H7 (cell line): ENCODE results near the gene GALNT15. TPM values are rescaled to one million over a fixed set of nuclear protein-coding genes. Genes with fewer than 3 reads are reported as not detected.
A peak's percentile ranks its signal among the peaks of the same experiment; 100 is the strongest.

Experiments used
- DNase-seq: peaks from one replicate; pipeline ENCODE4 v3.0.0; 2012
- H3K27me3 ChIP-seq: 2 replicates; pipeline ENCODE4 v1.6.0; 2011; ENCODE audit warnings: mild to moderate bottlenecking, low read length; ENCODE audit not compliant: control insufficient read depth, insufficient read depth
- H3K36me3 ChIP-seq: replicated peaks from 2 replicates; pipeline ENCODE4 v1.5.1; 2011; ENCODE audit warnings: low read length; ENCODE audit not compliant: control insufficient read depth, insufficient read depth
- H3K4me3 ChIP-seq: 2 replicates; pipeline ENCODE4 v1.5.1; 2011; ENCODE audit warnings: low read depth, mild to moderate bottlenecking, control low read depth, low read length, moderate library complexity; ENCODE audit not compliant: insufficient read depth
- total RNA-seq: library from RNA; depleted of rRNA; stranded (reverse); fragments of >200 nt; shearing (Covaris generic); gene quantifications from 2 replicates; pipeline ENCODE4 v1.2.3, GENCODE V29; 2014

GALNT15 gene
- total RNA-seq, 1 experiment from 2014 or later = not detected

DNA sequence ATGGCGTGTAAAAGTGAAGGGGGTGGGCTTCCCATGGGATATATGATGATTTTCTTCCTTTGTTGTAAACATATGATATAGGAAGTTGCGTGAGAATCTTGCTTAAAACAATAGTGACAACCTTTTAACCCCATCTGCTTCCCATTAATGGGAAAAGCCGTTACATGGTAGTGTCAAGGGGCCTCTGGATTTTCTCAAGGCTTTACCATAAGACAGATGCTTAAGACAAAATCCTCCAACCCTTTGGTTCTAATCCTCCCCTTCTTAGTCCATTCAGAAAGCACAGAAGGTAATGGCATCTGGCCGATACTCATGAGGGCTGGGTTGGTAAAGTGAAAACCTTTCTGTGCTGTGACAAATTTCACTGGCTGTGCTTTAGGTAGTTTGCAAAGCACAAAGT is 65.3 kb downstream of the GALNT15 start:
- no peak overlapping the region for H3K4me3 ChIP-seq
- no peak for DNase-seq
- no peaks in the 10 kb centered on the region for H3K27me3 ChIP-seq

DNA sequence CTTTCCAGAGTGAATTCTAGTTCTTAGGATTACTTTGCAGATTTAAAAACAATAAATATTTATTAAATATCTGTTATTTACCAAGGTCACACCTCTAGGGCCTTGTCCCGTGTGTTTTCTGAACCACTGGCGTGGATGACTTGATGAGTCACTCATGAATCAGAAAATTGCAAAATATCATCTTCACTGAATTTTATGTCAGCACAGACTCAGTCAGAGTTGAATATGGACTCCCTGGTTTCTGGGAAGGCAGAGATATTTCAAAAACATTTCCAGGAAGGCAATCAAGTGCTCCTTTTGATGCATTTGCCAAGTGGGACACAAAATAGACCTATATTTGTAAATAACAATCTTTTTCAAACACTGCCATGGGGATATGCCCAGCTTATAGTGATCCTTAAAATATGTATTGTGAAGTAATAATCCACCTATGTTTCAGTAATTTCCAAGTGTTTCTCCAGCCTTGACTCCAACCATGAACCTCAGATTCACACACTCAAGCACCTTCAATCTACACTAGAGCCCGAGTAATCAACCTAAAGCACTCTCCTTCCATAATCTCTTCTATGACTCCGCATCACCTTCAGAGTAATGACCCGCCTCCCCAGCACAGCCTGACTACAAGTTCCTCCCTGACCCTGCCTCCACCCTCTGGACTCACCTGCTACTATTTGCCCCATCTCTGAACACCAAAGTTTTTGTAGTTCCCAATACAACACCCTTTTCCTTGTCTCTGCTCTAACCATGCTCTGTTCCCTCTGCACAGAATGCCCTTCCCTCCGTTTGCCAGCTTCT is 65.9 kb downstream of the GALNT15 start:
- Histone ChIP-seq H3K4me3 (no peak overlapping the region), H3K27me3 (no peaks in the 10 kb centered on the region), H3K36me3 (no peaks in the 10 kb centered on the region)
- DNase-seq = no peak

More for the DNA sequence above, 65.3 kb downstream of the GALNT15 start:
- H3K36me3 ChIP-seq = no peaks in the 10 kb centered on the region

DNA sequence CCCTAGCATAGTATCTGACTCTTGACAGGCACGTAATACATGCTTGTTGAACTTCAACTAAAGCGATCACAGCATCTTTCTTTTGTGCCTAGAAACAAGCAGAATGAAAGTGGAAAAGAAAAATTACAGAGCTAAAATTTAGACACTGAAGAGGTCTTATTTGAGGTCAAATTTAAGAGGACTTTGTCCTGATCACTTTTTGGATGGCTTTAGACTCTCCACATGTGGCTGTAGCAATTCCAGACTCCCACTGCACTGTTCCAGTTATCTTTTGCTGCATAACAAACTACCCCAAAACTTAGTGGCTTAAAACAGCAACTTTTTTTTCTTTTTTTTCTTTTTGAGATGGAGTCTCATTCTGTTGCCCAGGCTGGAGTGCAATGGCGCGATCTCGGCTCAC is 66.7 kb downstream of the GALNT15 start:
- Histone ChIP-seq H3K36me3 (no peaks in the 10 kb centered on the region), H3K27me3 (no peaks in the 10 kb centered on the region), H3K4me3 (no peak overlapping the region)
- DNase-seq = no peak

DNA sequence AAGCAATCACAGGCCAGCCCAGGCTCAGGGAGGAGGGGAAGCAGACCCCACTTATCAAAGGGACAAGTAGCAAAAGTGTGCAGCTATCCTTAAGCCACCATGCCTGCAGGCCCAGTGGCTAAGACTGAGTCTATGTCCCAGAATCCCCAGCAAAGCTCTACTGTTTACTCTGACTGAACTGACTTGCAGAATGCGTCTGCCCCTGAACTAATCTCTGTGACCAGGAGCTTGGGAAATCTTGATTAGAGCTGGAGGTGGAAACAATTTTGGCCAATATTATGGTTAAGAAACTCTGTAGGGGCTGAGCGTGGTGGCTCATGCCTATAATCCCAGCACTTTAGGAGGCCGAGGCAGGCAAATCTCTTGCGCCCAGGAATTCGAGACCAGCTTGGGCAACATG is 67.7 kb downstream of the GALNT15 start:
- H3K36me3 ChIP-seq = no peaks in the 10 kb centered on the region
- no peaks in the 10 kb centered on the region for H3K27me3 ChIP-seq
- DNase-seq = no peak
- no peak overlapping the region for H3K4me3 ChIP-seq

DNA sequence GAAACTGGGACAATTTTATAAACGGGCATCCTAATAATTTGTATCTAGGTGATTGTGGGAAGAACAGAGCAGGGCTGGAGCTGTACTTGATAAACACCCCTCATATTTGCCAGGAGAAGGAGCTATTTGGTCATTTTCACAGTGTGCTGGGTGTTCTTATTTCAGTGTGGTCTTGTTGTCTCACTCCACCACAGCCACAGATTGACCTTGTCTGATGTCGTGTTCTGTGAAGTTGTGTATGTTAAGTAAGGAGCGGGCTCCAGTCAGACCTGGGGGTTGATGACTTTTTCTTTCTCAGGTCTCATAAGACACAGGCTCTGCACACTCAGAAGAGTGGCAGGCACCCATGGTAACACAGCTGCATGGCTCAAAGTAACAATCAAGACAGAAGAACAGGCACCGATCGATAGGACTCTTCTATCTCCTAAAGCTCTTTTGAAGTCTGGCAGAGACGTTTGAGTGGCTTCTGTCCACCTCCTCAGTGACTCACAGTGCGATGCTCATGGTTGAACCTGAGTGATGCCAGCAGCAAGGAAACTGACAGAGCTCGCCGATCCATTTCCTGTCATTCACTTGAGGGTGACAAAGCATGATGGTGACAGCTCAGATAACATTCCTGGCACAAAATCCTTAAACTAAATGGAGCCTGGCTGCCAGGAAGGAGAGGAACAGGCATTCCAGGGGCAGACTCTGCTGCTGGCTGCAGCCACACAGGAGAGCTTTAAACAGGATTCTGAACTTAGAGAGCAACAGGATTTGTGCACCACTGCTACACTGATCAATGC is 69.4 kb downstream of the GALNT15 start:
- Histone ChIP-seq H3K4me3 (no peak overlapping the region), H3K27me3 (no peaks in the 10 kb centered on the region; the same call in 1 of the 2 replicates), H3K36me3 (no peaks in the 10 kb centered on the region)
- no peak for DNase-seq

DNA sequence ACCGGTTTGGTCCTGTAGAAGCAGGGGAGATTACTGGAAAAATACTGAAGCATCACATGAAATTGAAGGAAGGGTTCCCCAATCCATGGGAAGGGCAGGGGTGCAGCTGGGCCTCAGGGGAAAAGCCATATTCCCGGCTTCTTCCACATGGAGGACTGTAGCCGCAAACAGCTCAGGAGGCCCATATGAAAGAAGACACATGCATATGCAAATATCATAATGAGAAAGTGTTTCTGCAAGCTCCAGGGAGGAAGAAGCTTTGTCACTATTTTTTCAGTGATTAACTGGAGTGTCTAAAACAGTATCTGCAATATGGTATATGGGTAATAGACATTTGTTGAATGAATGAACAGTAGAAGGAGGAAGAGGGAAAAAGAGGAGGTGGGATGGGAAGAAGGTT is 71.1 kb downstream of the GALNT15 start:
- DNase-seq = no peak
- H3K36me3 ChIP-seq = no peaks in the 10 kb centered on the region
- no peaks in the 10 kb centered on the region; the same call in 1 of the 2 replicates for H3K27me3 ChIP-seq
- no peak overlapping the region for H3K4me3 ChIP-seq

DNA sequence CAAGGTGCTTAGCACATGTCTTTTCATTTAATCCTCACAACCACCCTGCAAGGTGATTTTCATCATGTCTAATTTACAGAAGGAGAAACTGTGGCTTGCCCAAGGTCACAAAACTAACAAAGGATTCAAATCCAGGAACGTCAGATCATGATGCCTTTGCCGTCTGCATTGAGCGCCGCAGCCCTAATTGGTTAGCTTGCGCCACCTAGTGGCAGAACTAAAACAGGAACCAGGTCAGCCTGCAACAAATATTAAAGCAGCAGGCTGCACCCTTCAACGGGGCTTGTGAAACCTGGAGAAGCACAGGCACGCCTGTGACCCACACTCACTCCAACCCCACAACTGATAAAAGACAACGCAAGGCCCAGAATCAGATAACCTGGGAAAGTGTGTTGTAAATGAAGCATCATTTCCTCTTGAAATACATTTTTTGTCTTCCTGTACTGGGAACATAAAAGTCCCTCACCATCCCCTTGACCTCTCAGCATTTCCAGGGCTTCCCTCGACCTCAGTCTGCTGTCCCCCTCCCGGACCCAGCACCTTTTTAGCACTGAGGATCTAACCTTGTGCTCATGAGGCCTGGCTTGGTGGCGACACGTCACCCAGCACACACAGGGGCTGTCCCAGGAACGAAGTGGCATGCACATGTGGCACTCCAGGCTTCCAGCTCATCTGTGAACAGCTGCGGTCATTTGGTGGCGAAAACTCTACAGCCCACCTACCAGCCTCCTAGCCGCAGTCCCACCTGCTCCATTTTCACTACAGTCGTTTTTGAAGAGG is 73.0 kb downstream of the GALNT15 start:
- Histone ChIP-seq H3K36me3 (no peaks in the 10 kb centered on the region), H3K4me3 (no peak overlapping the region)
- DNase-seq = peak; percentile 75

DNA sequence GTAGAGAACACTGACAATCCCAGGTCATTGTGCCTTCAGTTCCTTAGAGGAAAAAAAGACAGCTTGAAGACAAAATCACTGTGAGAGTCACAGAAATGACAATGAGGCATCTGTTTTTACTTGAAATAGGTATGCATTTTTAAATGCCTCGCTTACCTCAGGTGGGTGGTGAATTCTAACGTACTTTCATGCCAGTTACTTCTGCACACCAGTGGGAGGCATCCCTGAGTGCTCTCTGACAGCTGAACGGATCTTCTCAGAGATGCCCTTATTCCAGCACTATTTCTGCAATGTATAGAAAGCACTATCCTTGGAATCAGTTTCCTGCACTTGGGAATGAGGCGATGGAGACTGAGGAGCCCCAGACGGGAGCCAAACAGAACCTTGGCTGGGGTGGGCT is 74.1 kb downstream of the GALNT15 start:
- no peaks in the 10 kb centered on the region; the same call in 1 of the 2 replicates for H3K27me3 ChIP-seq
- H3K36me3 ChIP-seq = no peaks in the 10 kb centered on the region
- no peak for DNase-seq
- H3K4me3 ChIP-seq = no peak overlapping the region

More for the DNA sequence above, 73.0 kb downstream of the GALNT15 start:
- H3K27me3 ChIP-seq = no peaks in the 10 kb centered on the region; the same call in 1 of the 2 replicates

DNA sequence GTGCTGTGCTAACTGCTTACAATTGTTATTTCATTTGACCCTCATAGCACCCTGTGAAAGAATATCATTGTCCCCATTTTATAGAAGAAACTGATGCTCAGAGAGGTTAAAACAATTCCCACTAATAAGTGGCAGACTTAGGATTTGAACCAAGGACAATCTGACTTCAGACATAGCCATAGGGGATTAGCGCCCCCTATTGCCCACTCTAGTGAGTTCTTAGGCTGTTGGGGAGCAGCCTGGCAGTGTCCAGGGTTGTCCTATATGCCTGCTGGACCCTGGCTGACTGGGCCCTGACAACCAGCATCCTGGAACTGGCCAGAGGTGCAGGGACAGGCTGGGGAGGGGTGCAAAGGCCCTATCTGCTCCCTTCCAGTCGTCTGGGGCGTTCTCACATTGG is 74.9 kb downstream of the GALNT15 start:
- Histone ChIP-seq H3K27me3 (no peaks in the 10 kb centered on the region; the same call in 1 of the 2 replicates), H3K4me3 (no peak overlapping the region), H3K36me3 (no peaks in the 10 kb centered on the region)
- DNase-seq = peak; percentile 64

DNA sequence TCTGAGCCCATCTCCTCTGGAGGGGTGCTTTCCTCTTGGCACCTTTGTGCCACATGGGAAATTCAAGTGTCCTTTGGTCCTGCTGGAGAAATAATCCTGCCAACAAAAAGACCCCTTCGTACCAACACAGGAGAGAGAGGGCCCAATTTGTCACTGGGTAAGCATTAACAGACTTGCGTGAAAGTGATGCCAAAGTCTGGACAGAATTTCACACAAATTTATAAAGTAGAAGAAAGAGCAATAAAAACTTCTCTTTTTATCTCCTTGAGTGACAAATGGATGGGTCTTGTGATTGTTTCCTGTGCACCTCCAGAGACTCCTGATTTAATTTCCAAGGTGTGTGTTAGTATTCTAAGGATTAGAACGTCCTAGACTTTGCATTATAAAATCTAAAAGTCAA is 75.4 kb downstream of the GALNT15 start:
- DNase-seq = no peak
- H3K4me3 ChIP-seq = no peak overlapping the region
- H3K36me3 ChIP-seq = no peaks in the 10 kb centered on the region
- H3K27me3 ChIP-seq = no peaks in the 10 kb centered on the region; the same call in 1 of the 2 replicates

DNA sequence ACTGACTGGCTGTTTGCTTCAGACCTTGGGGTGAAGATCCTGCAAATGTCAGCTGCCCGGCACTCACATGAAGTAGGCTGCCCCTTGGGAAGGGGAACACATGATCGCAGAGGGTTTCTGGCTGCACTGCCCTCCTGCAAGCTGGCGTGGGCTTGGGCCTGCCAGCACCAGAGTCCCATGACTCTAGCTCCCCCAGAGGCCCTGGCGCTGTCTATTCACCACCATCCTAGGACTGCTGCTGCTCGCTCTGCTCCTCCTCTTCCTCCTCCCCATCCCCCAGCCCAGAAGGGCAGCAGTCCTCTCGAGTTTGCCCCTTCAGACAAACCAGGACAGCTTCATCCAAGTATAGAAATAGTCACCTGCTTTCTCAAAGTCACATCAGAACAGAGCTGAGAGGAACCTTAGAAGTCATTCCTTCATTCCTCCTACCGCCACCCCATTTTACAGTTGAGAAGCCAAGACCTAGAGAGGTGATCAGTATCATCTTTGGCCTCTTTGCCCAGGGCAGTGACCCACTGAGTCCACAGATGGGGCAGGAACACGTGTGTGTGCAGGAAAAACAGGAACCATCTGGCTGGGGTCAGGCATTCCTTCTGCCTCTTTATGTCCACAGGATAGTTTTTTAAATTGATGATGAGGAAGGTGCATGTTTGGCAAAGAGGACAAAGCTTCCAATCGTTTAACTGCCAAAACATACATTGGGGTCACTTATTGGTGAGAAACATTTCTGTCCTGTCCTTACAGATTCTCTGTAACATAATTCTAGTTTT is 77.0 kb downstream of the GALNT15 start:
- no peaks in the 10 kb centered on the region; the same call in 1 of the 2 replicates for H3K27me3 ChIP-seq
- H3K4me3 ChIP-seq = no peak overlapping the region
- peak; percentile 25 for DNase-seq
- H3K36me3 ChIP-seq = no peaks in the 10 kb centered on the region

DNA sequence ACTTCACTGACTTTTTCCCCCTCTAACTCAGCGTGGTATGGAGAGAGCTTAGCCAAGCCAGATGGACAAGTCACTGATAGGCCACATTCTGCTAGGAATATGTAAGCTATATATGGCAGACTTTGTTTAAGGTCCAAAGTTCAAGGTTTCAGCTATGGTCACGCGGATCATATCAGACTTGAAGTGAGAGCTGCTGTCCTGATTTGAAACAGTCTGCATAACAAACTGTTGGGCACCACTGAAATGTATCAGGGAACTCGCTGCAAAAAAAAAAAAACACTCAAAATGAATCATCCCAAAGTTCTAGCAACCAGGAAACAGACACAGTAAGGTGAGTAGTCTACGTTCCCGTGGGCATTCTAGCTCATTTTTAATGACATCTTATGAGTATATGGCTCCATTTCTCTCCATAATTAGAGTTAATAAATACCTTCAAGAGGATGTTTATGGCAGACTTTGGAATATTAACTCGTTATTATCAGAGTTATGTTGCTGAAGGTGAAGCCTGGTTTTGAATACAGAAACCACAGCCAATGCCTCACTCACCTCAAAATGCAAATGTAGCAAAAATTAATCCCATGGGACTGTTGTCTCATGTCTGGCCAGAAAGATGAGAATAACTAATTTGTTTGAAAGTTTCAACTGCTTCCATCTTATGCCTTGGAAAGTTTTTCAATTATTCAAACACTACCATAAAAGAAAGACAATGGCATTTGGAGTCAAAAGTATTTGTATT is 77.9 kb downstream of the GALNT15 start:
- Histone ChIP-seq H3K4me3 (no peak overlapping the region), H3K27me3 (no peaks in the 10 kb centered on the region; the same call in 1 of the 2 replicates), H3K36me3 (no peaks in the 10 kb centered on the region)
- DNase-seq = no peak

DNA sequence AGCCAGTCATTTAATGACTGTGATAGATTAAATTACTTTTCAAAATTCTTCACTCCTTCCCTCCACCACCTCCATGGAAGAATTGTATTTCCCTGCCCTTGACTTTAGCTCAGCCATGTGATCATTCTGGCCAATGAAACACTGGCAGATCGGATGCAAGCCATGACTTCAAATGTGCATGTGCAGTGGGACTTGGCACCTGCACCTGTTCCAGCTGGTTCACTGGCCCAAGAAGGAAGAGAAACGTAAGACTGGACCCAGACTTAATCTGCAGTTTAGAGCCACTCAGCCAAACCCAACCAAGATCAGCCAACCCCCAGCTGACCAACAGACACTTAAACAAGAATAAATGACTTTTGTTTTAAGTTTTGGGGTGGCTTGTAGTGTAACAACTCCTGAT is 78.5 kb downstream of the GALNT15 start:
- no peak for DNase-seq
- Histone ChIP-seq H3K27me3 (no peaks in the 10 kb centered on the region; the same call in 1 of the 2 replicates), H3K36me3 (no peaks in the 10 kb centered on the region), H3K4me3 (no peak overlapping the region)
